Right atrium auricular region (tissue), 2 donors: ENCODE data around the gene MS4A14. TPM values are rescaled to one million over a fixed set of nuclear protein-coding genes. Genes with fewer than 3 reads are reported as not detected.
"Not testable (repeated sequence)": the region's sequence is repeated elsewhere in the genome, so short reads cannot be mapped to it uniquely, and the experiment has no call there.

ENCODE experiments used
- DNase-seq: peaks from one replicate; pipeline ENCODE4 v3.0.0-alpha.2; 2019; ENCODE audit warnings: low spot score
- H3K27ac ChIP-seq, 2 donors: fragments of 200-600 bp; sonication (generic); 1 replicate in 1 of 2; 2 replicates in 1 of 2; pipeline ENCODE4 v1.5.1; 2016 to 2019
- H3K27me3 ChIP-seq, 2 donors: fragments of 200-600 bp; sonication (generic); one replicate each; pipeline versions ENCODE4 v1.5.1 to v1.6.0; 2017 to 2019
- H3K36me3 ChIP-seq: fragments of 200-600 bp; sonication (generic); one replicate; pipeline ENCODE4 v1.5.1; 2016
- H3K4me1 ChIP-seq, 2 donors: fragments of 200-600 bp; sonication (generic); one replicate each; pipeline versions ENCODE4 v1.5.1 to v1.6.0; 2017 to 2019
- H3K4me3 ChIP-seq, 2 donors: fragments of 200-600 bp; sonication (generic); 1 replicate in 1 of 2; 2 replicates in 1 of 2; pipeline ENCODE4 v1.5.1; 2017 to 2019; ENCODE audit warnings: mild to moderate bottlenecking in 1 of 2, moderate library complexity in 1 of 2
- H3K9me3 ChIP-seq, 2 donors: fragments of 200-600 bp; sonication (generic); one replicate each; pipeline ENCODE4 v1.5.1; 2019
- total RNA-seq, 2 donors: library from RNA; depleted of rRNA; stranded (reverse); fragments of >200 nt; gene quantifications; one replicate each; pipeline ENCODE4 v1.1.0, GENCODE V29; 2016
- TF ChIP-seq, protein P1 (sequence below), 2 donors: fragments of 200-600 bp; sonication (generic); IDR thresholded peaks; one replicate each; pipeline ENCODE4 v1.5.1; 2019; ENCODE audit warnings: antibody characterized with exemption in 2 of 2

Gene MS4A14
- total RNA-seq, 2 donors from 2014 or later = 0.48 to 0.94 TPM

DNA sequence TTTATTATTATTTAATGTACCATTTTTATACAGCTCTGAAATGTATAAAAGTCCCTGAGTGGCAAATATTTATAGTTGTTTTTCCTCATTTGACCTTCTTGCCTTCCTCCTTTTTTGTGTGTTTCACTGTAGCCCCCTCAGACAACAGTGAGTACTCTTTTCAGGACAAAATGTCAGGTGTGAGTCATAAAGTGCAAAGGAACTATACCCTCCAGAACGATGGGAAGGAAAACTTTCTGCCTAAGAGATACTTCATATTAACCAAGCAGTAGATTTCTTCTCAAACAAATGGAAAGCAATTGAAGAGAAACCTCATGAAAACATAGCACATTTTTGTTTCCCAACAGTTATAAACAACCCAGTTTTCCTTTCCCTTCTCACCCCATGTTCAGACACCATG, 34.0 kb upstream of the MS4A14 start:
- TF ChIP-seq, protein P1, sequence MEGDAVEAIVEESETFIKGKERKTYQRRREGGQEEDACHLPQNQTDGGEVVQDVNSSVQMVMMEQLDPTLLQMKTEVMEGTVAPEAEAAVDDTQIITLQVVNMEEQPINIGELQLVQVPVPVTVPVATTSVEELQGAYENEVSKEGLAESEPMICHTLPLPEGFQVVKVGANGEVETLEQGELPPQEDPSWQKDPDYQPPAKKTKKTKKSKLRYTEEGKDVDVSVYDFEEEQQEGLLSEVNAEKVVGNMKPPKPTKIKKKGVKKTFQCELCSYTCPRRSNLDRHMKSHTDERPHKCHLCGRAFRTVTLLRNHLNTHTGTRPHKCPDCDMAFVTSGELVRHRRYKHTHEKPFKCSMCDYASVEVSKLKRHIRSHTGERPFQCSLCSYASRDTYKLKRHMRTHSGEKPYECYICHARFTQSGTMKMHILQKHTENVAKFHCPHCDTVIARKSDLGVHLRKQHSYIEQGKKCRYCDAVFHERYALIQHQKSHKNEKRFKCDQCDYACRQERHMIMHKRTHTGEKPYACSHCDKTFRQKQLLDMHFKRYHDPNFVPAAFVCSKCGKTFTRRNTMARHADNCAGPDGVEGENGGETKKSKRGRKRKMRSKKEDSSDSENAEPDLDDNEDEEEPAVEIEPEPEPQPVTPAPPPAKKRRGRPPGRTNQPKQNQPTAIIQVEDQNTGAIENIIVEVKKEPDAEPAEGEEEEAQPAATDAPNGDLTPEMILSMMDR (IDR thresholded peaks at IDR 0.05) = no peak
- DNase-seq = no peak
- H3K27ac ChIP-seq = no peak overlapping the region
- no peaks in the 10 kb centered on the region for H3K27me3 ChIP-seq
- no peaks in the 10 kb centered on the region for H3K4me1 ChIP-seq
- no peak overlapping the region for H3K4me3 ChIP-seq
- H3K9me3 ChIP-seq = peaks cover 0 to 12% of the 10 kb centered on the region in 2 donors
- no peaks in the 10 kb centered on the region for H3K36me3 ChIP-seq

- H3K27ac ChIP-seq = peak overlapping the region in 1 of 2 donors; percentile 27
- TF ChIP-seq, protein P1 (IDR thresholded peaks at IDR 0.05) = peak; percentile 34 to 77
- DNase-seq = peak; percentile 78
- H3K9me3 ChIP-seq = peaks cover 0 to 12% of the 10 kb centered on the region in 2 donors
- H3K4me3 ChIP-seq = no peak overlapping the region
- no peaks in the 10 kb centered on the region for H3K4me1 ChIP-seq
- no peaks in the 10 kb centered on the region for H3K36me3 ChIP-seq
- no peaks in the 10 kb centered on the region for H3K27me3 ChIP-seq
These were observed 32.5 kb upstream of the MS4A14 start for GRCh38 chr11:60363542-60364470.

- not testable (repeated sequence) for H3K36me3 ChIP-seq, H3K9me3 ChIP-seq, H3K27me3 ChIP-seq, H3K27ac ChIP-seq, H3K4me3 ChIP-seq, H3K4me1 ChIP-seq, DNase-seq
These were observed 29.9 kb upstream of the MS4A14 start for GRCh38 chr11:60366262-60366904.

GRCh38 chr11:60367009-60367408, 29.2 kb upstream of the MS4A14 start:
- Histone ChIP-seq H3K36me3 (no peaks in the 10 kb centered on the region), H3K27me3 (no peaks in the 10 kb centered on the region), H3K9me3 (no peaks in the 10 kb centered on the region), H3K27ac (no peak overlapping the region), H3K4me3 (no peak overlapping the region), H3K4me1 (no peaks in the 10 kb centered on the region)
- no peak for DNase-seq
- TF ChIP-seq, protein P1 (IDR thresholded peaks at IDR 0.05) = no peak

GRCh38 chr11:60367896-60368295, 28.4 kb upstream of the MS4A14 start:
- Histone ChIP-seq H3K27ac (no peak overlapping the region), H3K4me3 (no peak overlapping the region), H3K36me3 (no peaks in the 10 kb centered on the region), H3K27me3 (no peaks in the 10 kb centered on the region), H3K4me1 (no peaks in the 10 kb centered on the region), H3K9me3 (no peaks in the 10 kb centered on the region)
- TF ChIP-seq, protein P1 (IDR thresholded peaks at IDR 0.05) = no peak
- no peak for DNase-seq

- TF ChIP-seq, protein P1 (IDR thresholded peaks at IDR 0.05) = no peak
- Histone ChIP-seq H3K9me3 (no peaks in the 10 kb centered on the region), H3K27me3 (no peaks in the 10 kb centered on the region), H3K4me3 (no peak overlapping the region), H3K27ac (no peak overlapping the region), H3K36me3 (no peaks in the 10 kb centered on the region), H3K4me1 (no peaks in the 10 kb centered on the region)
- no peak for DNase-seq
These were observed 25.9 kb upstream of the MS4A14 start for GRCh38 chr11:60370252-60370810.
